Upper lobe of left lung (tissue), 6 donors: ENCODE measurements around the gene MTMR1. TPM values are rescaled to one million over a fixed set of nuclear protein-coding genes. Genes with fewer than 3 reads are reported as not detected.
A peak's percentile ranks its signal among the peaks of the same experiment; 100 is the strongest.

Experiments used
- ATAC-seq, 2 donors: fragments of 200-7000 bp; cut with Tn5 transposase; one replicate each; pipeline ENCODE4 v1.9.1; 2022; ENCODE audit warnings: mild to moderate bottlenecking in 2 of 2, moderate library complexity in 2 of 2; ENCODE audit not compliant: low FRiP score in 2 of 2
- DNase-seq, 2 donors: peaks; one replicate each; pipeline ENCODE4 v3.0.0-alpha.2; 2019 to 2020
- H3K27ac ChIP-seq, 4 donors: fragments of 200-600 bp; sonication (generic); one replicate each; pipeline ENCODE4 v1.5.1; 2016 to 2019
- H3K27me3 ChIP-seq, 4 donors: fragments of 200-600 bp; sonication (generic); one replicate each; pipeline ENCODE4 v1.5.1; 2017 to 2019
- H3K36me3 ChIP-seq, 4 donors: fragments of 200-600 bp; sonication (generic); one replicate each; pipeline ENCODE4 v1.5.1; 2016 to 2019
- H3K4me1 ChIP-seq, 4 donors: fragments of 200-600 bp; sonication (generic); one replicate each; pipeline ENCODE4 v1.5.1; 2018 to 2019
- H3K4me3 ChIP-seq, 4 donors: fragments of 200-600 bp; sonication (generic); one replicate each; pipeline ENCODE4 v1.5.1; 2017 to 2019; ENCODE audit warnings: mild to moderate bottlenecking in 2 of 4, moderate library complexity in 1 of 4
- H3K9me3 ChIP-seq, 4 donors: fragments of 200-600 bp; sonication (generic); one replicate each; pipeline ENCODE4 v1.5.1; 2018 to 2019
- EP300 ChIP-seq, 4 donors: sonication (generic); formaldehyde crosslinking; IDR thresholded peaks; one replicate each; pipeline ENCODE4 v1.5.1; 2017; ENCODE audit warnings: antibody characterized with exemption in 4 of 4, control low read depth in 2 of 4
- POLR2A ChIP-seq, 4 donors: fragments of 450-650 bp; IDR thresholded peaks; one replicate each; pipeline ENCODE4 v1.5.1; 2016 to 2017; ENCODE audit warnings: antibody characterized with exemption in 4 of 4, mild to moderate bottlenecking in 2 of 4
- POLR2AphosphoS5 ChIP-seq, 2 donors: sonication (generic); formaldehyde crosslinking; IDR thresholded peaks; one replicate each; pipeline ENCODE4 v1.5.1; 2017; ENCODE audit warnings: antibody characterized with exemption in 2 of 2
- WGBS, 2 donors: methylation state at CpG; one replicate each; pipeline ENCODE4 v1.1.5; 2017 to 2018; 5-methylcytosine and 5-hydroxymethylcytosine counted together
- total RNA-seq, 6 donors: library from RNA; depleted of rRNA in 4 of 6; stranded (reverse); fragments of >200 nt in 4 of 6; gene quantifications; one replicate each; pipeline versions ENCODE4 v1.1.0 to v1.2.1, GENCODE V29; 2016 to 2021
- TF ChIP-seq, protein P1 (sequence below), 6 experiments: fragments of 450-650 bp in 4 of 6; fragments of 200-600 bp in 2 of 6; sonication (generic) in 2 of 6; IDR thresholded peaks; one replicate each; pipeline ENCODE4 v1.5.1; 2016 to 2019; ENCODE audit warnings: antibody characterized with exemption in 6 of 6
- donor health status: DM: no; HTN: no; CAD: no; lungs with moderate emphysema.
- donor health status: DM: no; HTN: yes; CAD: no; lungs with severe emphysema.

The MTMR1 gene
- total RNA-seq, 6 donors from 2014 or later, result 10.9 to 24.6 (median 20.8) TPM

DNA sequence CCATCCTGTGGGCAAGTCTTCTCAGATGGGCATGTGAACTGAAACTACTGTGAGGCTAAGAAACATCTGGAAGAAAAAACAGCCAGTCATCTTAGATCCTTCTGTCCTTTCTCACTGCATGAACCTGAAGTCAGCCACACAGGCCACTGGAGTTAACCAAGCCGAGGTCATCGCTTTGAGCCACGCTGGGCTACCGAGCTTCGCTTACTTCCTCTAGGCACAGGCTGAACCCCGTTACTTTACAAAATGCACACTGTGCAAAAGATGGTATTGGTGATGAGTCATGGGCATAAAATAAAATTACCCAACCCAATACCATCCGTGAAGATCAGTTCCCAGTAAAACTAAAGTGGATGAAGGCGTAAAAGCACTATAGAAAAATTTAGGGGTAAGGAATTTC lies 86.2 kb downstream of the MTMR1 start:
- no peak for TF ChIP-seq POLR2AphosphoS5 (IDR thresholded peaks at IDR 0.05)
- TF ChIP-seq EP300 (IDR thresholded peaks at IDR 0.05), result no peak
- Histone ChIP-seq H3K4me3 (no peak overlapping the region), H3K27me3 (no peaks in the 10 kb centered on the region), H3K27ac (no peak overlapping the region), H3K4me1 (no peaks in the 10 kb centered on the region), H3K36me3 (peaks cover 0 to 5% (median 0%) of the 10 kb centered on the region in 4 donors), H3K9me3 (no peaks in the 10 kb centered on the region)
- 73 to 80% methylated on average over 8 of the region's 8 CpGs for WGBS, 2 donors
- DNase-seq, result no peak
- peak in 1 of 2 donors; percentile 48 for ATAC-seq

GRCh38 chrX:150781677-150782076 lies 88.5 kb downstream of the MTMR1 start:
- DNase-seq (no peak), ATAC-seq (peak in 1 of 2 donors; percentile 30)
- H3K4me3 ChIP-seq, result no peak overlapping the region
- no peaks in the 10 kb centered on the region for H3K4me1 ChIP-seq
- TF ChIP-seq POLR2AphosphoS5 (IDR thresholded peaks at IDR 0.05) (no peak), EP300 (IDR thresholded peaks at IDR 0.05) (no peak), POLR2A (IDR thresholded peaks at IDR 0.05) (no peak)
- TF ChIP-seq, protein P1, sequence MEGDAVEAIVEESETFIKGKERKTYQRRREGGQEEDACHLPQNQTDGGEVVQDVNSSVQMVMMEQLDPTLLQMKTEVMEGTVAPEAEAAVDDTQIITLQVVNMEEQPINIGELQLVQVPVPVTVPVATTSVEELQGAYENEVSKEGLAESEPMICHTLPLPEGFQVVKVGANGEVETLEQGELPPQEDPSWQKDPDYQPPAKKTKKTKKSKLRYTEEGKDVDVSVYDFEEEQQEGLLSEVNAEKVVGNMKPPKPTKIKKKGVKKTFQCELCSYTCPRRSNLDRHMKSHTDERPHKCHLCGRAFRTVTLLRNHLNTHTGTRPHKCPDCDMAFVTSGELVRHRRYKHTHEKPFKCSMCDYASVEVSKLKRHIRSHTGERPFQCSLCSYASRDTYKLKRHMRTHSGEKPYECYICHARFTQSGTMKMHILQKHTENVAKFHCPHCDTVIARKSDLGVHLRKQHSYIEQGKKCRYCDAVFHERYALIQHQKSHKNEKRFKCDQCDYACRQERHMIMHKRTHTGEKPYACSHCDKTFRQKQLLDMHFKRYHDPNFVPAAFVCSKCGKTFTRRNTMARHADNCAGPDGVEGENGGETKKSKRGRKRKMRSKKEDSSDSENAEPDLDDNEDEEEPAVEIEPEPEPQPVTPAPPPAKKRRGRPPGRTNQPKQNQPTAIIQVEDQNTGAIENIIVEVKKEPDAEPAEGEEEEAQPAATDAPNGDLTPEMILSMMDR (IDR thresholded peaks at IDR 0.05), result no peak
- H3K27ac ChIP-seq, result no peak overlapping the region
- H3K9me3 ChIP-seq, result no peaks in the 10 kb centered on the region
- H3K27me3 ChIP-seq, result no peaks in the 10 kb centered on the region
- H3K36me3 ChIP-seq, result no peaks in the 10 kb centered on the region
- 87 to 100% methylated on average over 2 to 9 of the region's 10 CpGs for WGBS, 2 donors

GRCh38 chrX:150790021-150790420 lies 96.8 kb downstream of the MTMR1 start:
- peaks cover 0 to 15% (median 0%) of the 10 kb centered on the region in 4 donors for H3K36me3 ChIP-seq
- ATAC-seq (no peak), DNase-seq (no peak)
- no peaks in the 10 kb centered on the region for H3K27me3 ChIP-seq
- 86 to 92% methylated on average over 1 of the region's 1 CpG for WGBS, 2 donors
- no peaks in the 10 kb centered on the region for H3K9me3 ChIP-seq
- H3K4me3 ChIP-seq, result no peak overlapping the region
- H3K4me1 ChIP-seq, result no peaks in the 10 kb centered on the region
- TF ChIP-seq POLR2AphosphoS5 (IDR thresholded peaks at IDR 0.05), result no peak
- TF ChIP-seq, protein P1 (IDR thresholded peaks at IDR 0.05), result no peak
- TF ChIP-seq POLR2A (IDR thresholded peaks at IDR 0.05), result no peak
- no peak for TF ChIP-seq EP300 (IDR thresholded peaks at IDR 0.05)
- no peak overlapping the region for H3K27ac ChIP-seq

DNA sequence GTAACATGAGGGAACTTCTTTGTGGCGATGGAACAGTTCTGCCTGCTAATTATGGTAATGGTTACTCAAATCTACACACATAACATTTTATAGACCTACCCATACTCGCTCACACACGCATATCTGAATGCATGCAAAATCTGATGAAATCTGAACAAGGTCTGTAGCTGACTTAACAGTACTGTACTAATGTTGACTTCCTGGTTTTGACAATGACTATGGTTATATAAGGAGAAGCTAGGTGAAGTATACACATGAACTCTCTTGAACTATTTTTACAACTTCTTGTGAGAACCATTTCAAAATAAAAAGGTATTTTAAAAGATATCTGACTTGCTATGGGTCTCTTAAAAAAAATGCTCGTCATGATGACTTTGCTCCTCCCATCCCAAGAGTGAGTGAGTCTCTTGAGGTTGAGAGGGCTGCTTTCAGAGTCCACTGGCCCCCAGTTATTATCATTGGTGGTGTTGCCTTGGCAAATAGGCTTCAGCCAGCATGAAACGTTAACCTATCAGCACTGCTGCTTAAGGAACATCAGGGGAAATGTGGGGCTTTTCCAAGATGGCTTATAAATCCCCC lies 99.8 kb downstream of the MTMR1 start:
- H3K27me3 ChIP-seq, result no peaks in the 10 kb centered on the region
- no peaks in the 10 kb centered on the region for H3K4me1 ChIP-seq
- no peak for DNase-seq
- no peak for ATAC-seq
- no peaks in the 10 kb centered on the region for H3K9me3 ChIP-seq
- WGBS, 2 donors, result 78% methylated on average over 4 to 5 of the region's 5 CpGs
- peaks cover 0 to 20% (median 0%) of the 10 kb centered on the region in 4 donors for H3K36me3 ChIP-seq
- TF ChIP-seq, protein P1 (IDR thresholded peaks at IDR 0.05), result no peak
- TF ChIP-seq POLR2A (IDR thresholded peaks at IDR 0.05) (no peak), EP300 (IDR thresholded peaks at IDR 0.05) (no peak), POLR2AphosphoS5 (IDR thresholded peaks at IDR 0.05) (no peak)
- no peak overlapping the region for H3K27ac ChIP-seq
- H3K4me3 ChIP-seq, result no peak overlapping the region

- WGBS, 2 donors, result 94 to 97% methylated on average over 2 of the region's 2 CpGs
Observed at GRCh38 chrX:150805736-150806135, 112.5 kb downstream of the MTMR1 start.

More at GRCh38 chrX:150805736-150806135, 112.5 kb downstream of the MTMR1 start:
- Histone ChIP-seq H3K36me3 (no peaks in the 10 kb centered on the region), H3K4me1 (no peaks in the 10 kb centered on the region), H3K9me3 (no peaks in the 10 kb centered on the region), H3K27ac (no peak overlapping the region), H3K27me3 (no peaks in the 10 kb centered on the region), H3K4me3 (no peak overlapping the region)
- DNase-seq (no peak), ATAC-seq (no peak)
- TF ChIP-seq POLR2A (IDR thresholded peaks at IDR 0.05) (no peak), POLR2AphosphoS5 (IDR thresholded peaks at IDR 0.05) (no peak), EP300 (IDR thresholded peaks at IDR 0.05) (no peak)
- TF ChIP-seq, protein P1 (IDR thresholded peaks at IDR 0.05), result no peak
